Endothelial cell of hepatic sinusoid (primary cell): ENCODE results near the gene SIDT2.

Source experiments
- in situ Hi-C: cut with HindIII; loops from 2 replicates; pipeline ENCODE4 v1.10.0; 2017; ENCODE audit warnings: low sequenced_read_pairs

SIDT2 gene

DNA sequence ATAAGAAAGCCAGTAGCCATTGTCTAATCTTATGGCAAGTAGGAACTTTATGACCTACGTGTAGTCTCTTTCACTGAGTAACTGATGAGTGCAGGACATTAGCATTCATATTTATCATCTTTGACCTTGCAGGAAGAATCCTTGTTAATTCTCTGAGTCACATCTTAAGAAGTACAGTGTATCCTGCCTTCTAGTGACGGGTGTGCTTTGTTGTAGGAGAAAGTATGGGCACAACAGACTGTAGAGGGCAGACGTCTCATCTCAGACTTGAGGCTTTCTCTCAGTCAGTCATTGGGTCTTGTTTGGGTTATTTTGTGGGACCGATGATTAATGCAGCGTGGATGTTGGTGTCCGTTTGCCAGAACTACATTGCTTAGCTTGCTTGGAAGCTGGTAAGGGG, 60.8 kb downstream of the SIDT2 start:
- in situ Hi-C loops: loop anchor here (5.0 kb wide), 1 partner anchor 62 kb away; the partner anchor contains the start of gene SIDT2
